Ecto neural progenitor cell (in vitro differentiated cells): ENCODE data around the gene PODNL1.

ENCODE experiments used
- DNase-seq: peaks from one replicate; pipeline ENCODE4 v3.0.0-alpha.2; 2018; ENCODE audit warnings: low spot score

Gene PODNL1

DNA sequence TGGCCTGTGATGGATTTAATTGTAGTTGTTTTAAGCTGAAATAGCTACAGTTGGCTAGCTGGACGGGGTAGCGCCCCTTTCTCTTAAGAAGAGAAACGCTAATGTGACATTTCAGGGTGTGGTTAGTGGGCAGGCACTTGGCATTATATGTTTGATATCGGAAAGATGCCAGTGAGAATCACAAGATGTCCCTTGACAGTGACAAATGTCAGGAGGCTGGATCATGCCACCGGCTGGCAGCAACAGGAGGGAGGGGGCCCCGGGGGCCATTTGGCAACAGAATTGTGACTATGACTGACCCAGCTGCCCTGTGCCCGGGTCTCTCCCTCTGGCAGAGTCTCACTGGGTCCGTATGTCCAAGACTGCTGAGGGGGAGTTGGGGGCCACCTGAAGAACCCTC, 18.8 kb upstream of the PODNL1 start:
- DNase-seq, result no peak

GRCh38 chr19:13956365-13956744, 18.1 kb upstream of the PODNL1 start:
- DNase-seq, result no peak

DNA sequence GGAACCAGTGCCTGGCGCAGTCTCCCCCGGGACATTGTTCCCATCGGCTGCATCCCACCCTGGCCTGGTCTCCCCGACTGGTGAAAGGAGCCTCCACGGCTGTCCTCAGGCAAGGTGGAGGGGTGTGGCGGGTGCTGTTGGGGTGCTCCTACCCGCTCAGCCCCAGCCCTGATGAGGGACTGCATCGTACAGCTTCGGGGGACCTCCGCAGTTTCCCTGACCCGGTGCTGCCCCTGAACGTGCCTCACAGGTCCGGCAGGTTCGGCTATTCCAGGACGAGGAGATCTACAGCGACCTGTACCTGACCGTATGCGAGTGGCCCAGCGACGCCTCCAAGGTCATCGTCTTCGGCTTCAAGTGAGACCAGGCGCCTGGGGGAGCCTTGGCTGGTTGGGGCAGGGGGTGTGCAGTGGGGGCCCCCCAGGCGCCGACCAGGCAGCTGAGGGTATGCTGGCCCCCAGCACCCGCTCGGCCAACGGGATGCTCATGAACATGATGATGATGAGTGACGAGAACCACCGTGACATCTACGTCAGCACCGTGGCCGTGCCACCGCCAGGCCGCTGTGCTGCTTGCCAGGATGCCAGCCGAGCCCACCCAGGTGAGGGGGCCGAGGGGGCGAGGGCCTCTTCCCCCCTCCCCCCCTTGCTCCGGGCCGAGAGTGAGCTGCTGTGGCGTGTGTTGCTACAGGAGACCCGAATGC, 17.6 kb upstream of the PODNL1 start:
- no peak for DNase-seq

- DNase-seq, result no peak
Observed at GRCh38 chr19:13954185-13954584, 16.0 kb upstream of the PODNL1 start.

DNA sequence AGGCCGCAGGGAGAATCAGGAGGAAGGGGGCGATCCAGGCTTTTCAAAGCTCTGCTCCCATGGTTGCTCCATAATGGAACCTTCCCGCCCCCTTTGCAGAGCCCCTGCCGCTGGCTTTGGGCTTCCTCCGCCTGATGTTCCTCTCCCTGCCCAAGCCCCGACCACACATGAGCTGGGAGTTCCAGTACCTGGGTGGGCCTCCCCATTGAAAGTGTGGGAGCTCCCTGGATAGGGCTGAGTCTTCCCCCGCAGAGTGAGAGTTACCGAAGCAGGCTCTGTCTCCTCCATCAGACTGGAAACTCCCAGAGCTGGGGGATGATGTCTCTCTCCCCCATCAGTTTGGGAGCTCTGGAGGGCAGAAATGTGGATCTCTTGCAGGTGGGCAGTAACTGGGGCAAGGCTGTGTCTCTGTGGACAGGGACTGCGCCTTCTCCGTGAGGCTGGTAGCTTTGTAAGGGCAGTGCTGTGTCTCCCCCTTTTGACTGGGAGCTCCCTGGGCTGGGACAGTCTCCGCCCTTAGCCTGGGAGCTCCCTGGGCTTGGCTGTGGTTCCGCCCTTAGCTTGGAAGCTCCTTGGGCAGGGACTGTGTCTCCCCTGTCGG, 14.8 kb upstream of the PODNL1 start:
- no peak for DNase-seq

DNA sequence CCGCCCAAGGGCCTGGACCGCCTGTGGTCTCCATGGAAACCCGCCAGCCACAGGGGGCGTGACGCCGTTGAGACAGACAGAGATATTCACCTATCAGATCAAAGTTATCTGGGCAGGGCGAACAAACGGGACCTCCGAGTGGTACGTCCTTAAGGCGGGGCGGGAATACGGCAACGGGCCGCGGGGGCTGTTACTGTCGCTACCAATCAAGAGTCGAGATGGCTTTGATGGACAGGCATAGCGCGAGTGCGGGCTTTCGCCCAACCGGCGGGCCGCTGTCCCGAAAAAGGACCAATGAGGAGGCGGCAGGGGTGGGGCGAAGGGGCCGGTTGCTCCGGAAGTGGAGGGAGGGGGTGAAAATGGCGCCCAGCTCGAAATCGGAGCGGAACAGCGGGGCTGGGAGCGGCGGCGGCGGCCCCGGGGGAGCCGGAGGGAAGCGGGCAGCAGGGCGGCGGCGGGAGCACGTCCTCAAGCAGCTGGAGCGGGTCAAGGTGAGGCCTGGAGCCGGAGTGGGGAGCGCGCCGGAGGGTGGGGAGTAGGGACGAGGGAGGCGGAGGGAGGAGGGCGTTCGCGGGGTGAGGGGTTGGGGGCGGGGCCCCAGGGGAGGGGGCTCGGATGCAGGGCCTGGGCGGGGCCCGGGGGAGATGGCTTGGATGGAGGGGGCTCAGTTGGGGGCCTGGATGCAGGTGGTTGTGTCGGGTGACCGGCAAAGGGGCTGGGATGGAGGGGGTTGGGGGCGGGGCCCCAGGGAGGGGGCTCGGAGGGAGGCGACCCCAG, 14.1 kb upstream of the PODNL1 start, which contains the start of gene DCAF15:
DCAF15 (plus strand) TSS at position 356 of the 777 bp plus-strand sequence; CDS start at position 360, 4 bp downstream.
- DNase-seq, result peak; percentile 99

- DNase-seq, result no peak
Observed at GRCh38 chr19:13951799-13952153, 13.6 kb upstream of the PODNL1 start.

DNA sequence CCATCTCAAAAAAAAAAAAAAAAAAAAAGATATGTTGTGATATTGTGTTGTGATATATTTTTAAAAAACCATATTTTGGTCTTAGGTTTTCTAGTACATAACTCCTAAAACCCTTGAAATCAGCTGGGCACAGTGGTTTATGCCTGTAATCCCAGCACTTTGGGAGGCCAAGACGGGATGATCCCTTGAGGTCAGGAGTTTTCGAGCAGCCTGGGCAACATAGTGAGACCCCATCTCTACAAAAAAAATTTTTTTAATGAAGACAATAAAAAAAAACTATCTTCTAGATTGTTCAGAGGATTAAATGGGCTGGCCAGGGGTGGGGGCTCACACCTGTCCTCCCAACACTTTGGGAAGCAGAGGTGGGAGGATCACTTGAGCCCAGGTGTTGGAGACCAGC, 12.8 kb upstream of the PODNL1 start:
- DNase-seq, result no peak

- DNase-seq, result no peak
Observed at GRCh38 chr19:13946414-13946813, 8.2 kb upstream of the PODNL1 start.

DNA sequence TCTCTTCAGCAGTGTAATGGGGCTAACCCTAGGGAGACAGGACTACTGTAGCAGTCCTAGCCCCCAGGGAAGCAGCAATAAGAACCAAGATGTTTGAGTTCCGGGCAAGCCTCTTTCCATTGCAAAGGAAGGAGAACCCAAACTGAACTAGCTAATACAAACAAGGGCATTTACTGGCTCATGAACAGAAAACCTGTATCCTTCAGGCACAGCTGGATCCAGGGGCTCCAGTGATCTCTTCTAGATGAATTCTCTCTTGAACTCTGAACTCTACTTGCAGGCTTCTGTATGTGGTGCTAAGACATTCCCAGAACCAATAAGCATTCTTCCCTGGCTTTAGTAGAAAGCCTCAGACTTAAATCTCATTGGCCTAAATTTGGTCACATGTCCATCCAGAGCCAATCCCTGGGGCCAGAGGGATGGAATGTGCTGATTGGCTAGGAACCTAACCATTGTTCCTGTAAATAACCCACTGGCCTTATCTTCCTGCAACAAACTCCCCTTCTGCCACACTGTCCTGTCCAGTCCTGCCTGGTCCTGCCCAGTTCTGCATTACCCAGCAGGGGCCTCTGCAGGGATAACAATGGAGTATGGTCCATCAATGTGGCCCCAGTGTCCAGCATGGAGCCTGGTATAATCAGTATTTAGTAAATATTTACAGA, 3.9 kb upstream of the PODNL1 start:
- DNase-seq, result no peak

DNA sequence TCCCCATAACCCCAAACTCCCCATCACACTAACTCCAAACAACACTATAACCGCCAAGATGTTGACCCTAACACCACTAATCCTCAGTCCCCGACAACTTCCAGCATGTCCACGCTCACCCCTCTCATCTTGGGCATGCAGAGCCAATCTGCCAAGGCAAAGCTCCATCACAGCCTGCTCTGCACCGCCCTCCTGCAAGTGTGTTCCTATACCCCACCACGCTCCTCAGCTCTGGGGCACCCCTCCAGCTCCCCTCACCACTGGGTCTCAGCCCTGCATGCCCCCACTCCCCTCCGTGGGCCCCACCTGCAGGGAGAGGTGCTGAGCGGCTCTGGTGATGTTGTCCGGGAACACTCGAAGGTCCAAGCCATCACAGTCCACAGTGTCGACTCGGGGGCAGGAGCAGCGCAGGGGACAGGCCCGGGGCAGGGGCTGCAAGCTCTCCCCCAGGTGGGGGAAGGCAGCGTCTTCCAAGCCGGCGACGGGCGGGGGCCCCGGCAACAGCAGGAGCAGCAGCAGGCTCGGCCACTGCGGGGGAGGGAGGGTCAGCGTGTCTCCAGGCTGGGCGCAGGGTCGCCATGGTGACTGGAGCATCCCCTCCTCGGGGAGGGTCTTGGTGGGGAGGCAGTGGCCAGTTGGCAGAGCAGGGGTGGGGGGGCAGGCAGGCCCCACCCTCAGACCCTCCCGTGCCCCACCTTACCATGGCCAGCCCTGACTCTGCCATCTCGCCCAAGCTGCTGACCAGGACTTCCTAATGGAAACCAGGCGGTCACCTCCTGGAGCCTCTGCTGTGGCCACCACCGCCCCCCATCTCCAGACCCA, 527 bp downstream of the PODNL1 start:
- DNase-seq, result no peak

DNA sequence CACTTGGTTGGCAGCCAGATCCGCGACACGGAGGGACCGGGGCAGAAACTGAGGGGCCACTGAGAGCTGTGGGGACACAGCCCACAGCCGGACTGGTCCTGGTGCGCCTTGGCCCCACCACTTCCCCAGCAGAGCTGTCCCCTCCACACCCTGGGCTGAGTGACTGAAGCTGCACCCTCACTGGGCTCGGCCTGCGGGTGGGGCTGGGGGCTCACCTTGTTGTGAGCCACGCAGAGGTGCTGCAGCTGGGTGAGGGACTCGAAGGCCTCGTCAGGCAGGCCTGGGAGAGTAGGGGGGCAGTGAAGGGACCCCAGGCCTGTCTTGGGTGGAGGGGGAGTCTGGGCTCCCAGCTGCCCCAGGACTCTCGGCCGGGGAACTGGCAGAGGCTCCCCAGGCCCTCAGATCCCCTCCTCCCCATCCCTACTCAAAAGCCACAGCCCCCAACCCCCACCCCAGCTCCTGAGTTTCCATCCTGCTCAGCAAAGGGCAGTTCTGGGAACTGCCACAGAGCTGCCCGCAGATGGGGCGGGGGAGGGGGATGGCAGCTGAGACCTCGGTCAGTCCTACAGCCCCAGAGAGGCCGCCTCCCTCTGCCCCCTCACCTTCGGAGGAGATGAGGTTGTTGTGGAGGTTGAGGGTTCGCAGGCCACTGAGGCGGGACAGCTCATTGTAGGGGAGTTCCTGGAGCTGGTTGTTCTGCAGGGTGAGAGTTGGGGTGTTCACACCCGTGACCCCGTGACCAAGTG, 2.3 kb downstream of the PODNL1 start:
- peak; percentile 66 for DNase-seq

DNA sequence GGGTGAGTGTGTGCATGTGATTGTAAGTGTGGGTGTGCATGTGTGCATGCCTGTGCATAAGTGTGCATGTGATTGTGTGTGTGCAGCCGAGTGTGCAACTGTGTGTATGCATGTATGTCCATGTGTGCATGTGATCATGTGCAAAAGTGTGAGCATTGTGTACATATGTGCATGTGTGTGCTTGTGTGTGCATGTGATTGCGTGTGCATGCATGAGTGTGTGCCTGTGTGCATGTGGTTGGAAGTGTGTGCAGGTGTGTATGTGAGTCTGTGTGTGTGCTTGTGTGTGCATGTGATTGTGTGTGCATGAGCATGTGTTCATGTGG, 3.5 kb downstream of the PODNL1 start:
- DNase-seq, result no peak

DNA sequence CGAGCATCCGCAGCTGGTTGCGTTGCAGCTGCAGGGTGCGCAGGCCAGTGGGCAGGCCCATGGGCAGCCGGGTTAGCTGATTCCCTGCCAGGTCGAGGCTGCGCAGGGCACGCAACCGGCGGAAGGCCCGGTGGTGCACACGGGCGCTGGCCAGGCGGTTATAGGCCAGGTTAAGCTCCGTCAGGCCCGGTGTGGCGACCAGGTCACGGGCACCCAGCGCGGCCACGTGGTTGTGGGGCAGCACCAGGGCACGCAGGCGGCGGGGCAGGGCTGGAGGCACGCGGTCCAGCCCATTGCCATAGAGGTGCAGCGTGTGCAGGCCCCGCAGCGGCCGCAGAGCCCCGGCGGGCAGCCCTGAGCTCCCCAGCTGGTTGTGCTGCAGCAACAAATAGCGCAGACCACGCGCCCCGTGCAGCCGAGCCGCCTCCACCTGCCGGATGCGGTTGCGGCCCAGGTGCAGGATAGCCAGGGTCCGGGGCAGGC, 5.3 kb downstream of the PODNL1 start:
- no peak for DNase-seq

- DNase-seq, result no peak
Observed at GRCh38 chr19:13932149-13932637, 6.0 kb downstream of the PODNL1 start.

GRCh38 chr19:13931391-13932148, 6.6 kb downstream of the PODNL1 start:
- DNase-seq, result no peak

GRCh38 chr19:13930402-13930801, 7.8 kb downstream of the PODNL1 start:
- DNase-seq, result no peak

- no peak for DNase-seq
Observed at GRCh38 chr19:13929956-13930355, 8.3 kb downstream of the PODNL1 start.

DNA sequence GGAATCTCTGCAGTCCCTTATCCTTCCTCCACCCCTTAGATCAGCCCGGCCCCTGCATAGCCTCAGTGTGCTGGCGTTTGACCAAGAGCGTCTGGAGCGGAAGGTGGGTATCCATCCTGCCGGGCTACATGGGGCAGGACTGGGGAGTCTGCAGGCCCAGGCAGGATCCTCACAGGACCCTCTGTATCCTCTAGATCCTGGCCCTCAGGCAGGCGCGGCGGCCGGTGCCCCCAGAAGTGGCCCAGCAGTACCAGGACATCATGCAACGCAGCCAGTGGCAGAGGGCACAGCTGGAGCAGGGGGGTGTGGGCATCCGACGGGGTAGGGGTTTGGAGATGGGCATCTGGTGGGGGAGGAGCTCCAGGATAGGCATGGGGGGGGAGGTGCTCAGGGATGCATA, 8.9 kb downstream of the PODNL1 start:
- no peak for DNase-seq

DNA sequence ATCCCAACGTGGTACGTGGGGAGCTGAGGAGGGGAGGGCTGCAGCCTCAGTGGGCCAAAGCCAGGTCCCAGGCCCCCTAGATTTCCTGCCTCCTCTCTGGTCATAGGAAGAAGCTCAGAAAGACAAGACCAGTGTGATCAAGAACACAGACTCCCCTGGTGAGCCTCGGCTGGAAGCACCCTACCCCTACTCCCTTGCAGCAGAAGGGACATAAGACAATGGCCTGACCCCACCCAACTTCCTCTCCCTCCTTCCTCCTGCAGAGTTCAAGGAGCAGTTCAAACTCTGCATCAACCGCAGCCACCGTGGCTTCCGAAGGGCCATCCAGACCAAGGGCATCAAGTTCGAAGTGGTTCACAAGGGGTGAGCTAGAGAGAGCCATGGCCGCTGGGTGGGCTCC, 11.5 kb downstream of the PODNL1 start:
- no peak for DNase-seq
